ENCODE measurements around the gene ANKRD2.

ANKRD2 gene

GRCh38 chr10:97632949-97633884 lies 60.6 kb downstream of the ANKRD2 start, which contains the start of gene MORN4:
TSS of gene MORN4 (minus strand) at chr10:97633500. CDS start at chr10:97619653, 13,847 bp downstream.
- Histone ChIP-seq H3K79me2 (ENCODE audit: insufficient read depth, low read length) (no peaks in the 10 kb centered on the region), H2AFZ (ENCODE audit: low read depth, low read length) (no peak within 1 kb of the TSS), H3K9me3 (ENCODE audit: insufficient read depth, low read length, severe bottlenecking) (no peaks in the 10 kb centered on the region), H3K36me3 (ENCODE audit: insufficient read depth, low read length) (no peaks in the 10 kb centered on the region), H3K4me1 (ENCODE audit: insufficient read depth, low read length) (no peaks in the 10 kb centered on the region), H3K27ac (ENCODE audit: low read length) (no peak within 1 kb of the TSS), H3K27me3 (ENCODE audit: insufficient read depth, low read length, poor library complexity) (no peaks in the 10 kb centered on the region), H3K4me2 (ENCODE audit: insufficient read depth, low read length) (no peak within 1 kb of the TSS), H3K9ac (ENCODE audit: low read depth, low read length) (no peak within 1 kb of the TSS), H4K20me1 (ENCODE audit: insufficient read depth, low read length) (no peaks in the 10 kb centered on the region), H3K4me3 (ENCODE audit: low read depth in 1 of 2, low read length in 2 of 2) (no peak within 1 kb of the TSS)
- ATAC-seq (ENCODE audit: insufficient read depth, low read depth) (no peak), DNase-seq (no peak)
- no peak for TF ChIP-seq EZH2 (IDR thresholded peaks at IDR 0.05; ENCODE audit: borderline replicate concordance, low read depth, low read length, severe bottlenecking)
- TF ChIP-seq CTCF (IDR thresholded peaks at IDR 0.05; ENCODE audit: borderline replicate concordance, extremely low read depth, low read length, poor library complexity, severe bottlenecking), result no peak

Measured in DND-41 (cell line).